HG02870 (cell line): ENCODE measurements around the gene TTC12.

Source experiments
- ATAC-seq: cut with Tn5 transposase; IDR thresholded peaks from one replicate; pipeline ENCODE4 v1.9.1; 2021; ENCODE audit warnings: mild to moderate bottlenecking, moderate library complexity; ENCODE audit not compliant: unreplicated experiment

The TTC12 gene

GRCh38 chr11:113373306-113373705 lies 58.9 kb downstream of the TTC12 start:
- no peak for ATAC-seq

DNA sequence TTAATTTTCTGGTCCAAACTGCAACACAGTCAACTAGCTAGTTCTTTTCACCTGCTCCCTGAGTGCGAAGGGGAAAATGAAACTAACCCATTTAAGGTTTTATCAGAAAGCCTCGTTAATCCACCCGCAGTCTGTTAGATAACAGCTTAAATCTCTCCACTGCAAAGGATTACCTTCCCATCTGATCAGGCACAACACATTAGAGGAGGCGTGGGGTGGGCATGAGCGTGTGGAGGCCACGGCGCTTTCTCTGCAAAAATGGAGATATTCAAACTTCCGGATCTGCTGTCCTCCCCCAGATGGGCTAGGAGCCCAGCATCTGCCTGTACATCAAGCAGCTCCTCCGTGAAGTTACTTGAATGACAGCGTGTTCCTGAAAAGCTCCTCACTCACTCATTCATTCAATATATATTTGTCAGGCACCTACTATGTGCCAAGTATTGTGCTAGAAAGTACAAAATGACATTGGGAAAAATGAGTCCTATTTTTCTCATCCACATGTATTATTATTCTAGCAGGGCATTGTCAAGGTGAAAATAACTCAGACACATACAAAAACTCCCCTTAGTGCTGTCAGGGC lies 59.7 kb downstream of the TTC12 start:
- no peak for ATAC-seq

GRCh38 chr11:113375402-113375801 lies 61.0 kb downstream of the TTC12 start:
- ATAC-seq, result no peak

GRCh38 chr11:113376156-113376555 lies 61.8 kb downstream of the TTC12 start:
- peak; percentile 73 for ATAC-seq

GRCh38 chr11:113377681-113378412 lies 63.5 kb downstream of the TTC12 start:
- no peak for ATAC-seq

- no peak for ATAC-seq
Observed at GRCh38 chr11:113378692-113379091, 64.3 kb downstream of the TTC12 start.

- ATAC-seq, result no peak
Observed at GRCh38 chr11:113382121-113382520, 67.7 kb downstream of the TTC12 start.

GRCh38 chr11:113384551-113384950 lies 70.2 kb downstream of the TTC12 start:
- ATAC-seq, result no peak

DNA sequence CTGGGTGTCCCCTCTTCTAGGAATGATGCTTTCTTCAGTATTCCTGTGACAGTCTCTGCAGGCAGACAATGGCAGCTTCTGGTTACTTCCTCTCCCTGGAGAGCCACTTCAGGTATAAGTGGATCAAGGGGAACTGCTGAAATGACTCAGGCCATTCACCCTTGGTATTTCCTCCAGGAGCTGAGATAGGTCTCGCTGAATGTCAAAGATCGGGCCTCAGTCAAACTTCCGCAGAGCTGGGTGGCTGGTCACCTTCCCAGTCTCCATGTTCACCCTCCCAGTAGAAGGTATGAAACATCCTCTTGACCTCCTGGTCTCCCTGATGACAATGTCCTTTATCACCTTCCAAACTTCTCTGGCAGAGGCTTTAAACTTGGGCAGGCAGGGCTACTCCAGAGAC lies 71.4 kb downstream of the TTC12 start:
- ATAC-seq, result no peak

- ATAC-seq, result no peak
Observed at GRCh38 chr11:113386866-113387265, 72.5 kb downstream of the TTC12 start.

DNA sequence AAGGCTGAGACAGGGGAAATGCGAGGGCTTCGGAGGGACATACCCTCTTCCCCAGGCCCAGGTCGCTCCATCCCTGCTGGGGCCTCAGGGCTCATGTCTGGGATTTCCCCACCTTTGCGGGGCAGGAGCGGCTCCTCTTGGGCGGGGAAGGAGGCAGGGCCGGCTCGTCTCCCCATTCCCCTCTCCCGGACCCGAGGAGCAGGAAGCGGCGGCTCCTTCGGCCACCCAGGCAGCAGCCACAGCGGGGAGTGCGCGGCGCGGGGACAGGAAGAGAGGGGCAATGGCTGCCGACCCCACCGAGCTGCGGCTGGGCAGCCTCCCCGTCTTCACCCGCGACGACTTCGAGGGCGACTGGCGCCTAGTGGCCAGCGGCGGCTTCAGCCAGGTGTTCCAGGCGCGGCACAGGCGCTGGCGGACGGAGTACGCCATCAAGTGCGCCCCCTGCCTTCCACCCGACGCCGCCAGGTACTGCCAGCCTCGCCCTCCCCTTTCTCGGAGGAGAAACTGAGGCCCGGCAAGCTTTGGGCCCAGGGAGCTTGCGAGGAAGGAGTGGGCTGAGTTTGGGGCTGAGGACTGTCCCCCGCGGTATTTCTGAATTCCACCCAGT lies 73.3 kb downstream of the TTC12 start, which contains the start of gene ANKK1:
ANKK1 (plus strand) TSS at position 175 of the 607 bp plus-strand sequence; CDS start at position 281, 106 bp downstream.
- no peak for ATAC-seq

GRCh38 chr11:113389272-113389671 lies 74.9 kb downstream of the TTC12 start:
- ATAC-seq, result no peak

DNA sequence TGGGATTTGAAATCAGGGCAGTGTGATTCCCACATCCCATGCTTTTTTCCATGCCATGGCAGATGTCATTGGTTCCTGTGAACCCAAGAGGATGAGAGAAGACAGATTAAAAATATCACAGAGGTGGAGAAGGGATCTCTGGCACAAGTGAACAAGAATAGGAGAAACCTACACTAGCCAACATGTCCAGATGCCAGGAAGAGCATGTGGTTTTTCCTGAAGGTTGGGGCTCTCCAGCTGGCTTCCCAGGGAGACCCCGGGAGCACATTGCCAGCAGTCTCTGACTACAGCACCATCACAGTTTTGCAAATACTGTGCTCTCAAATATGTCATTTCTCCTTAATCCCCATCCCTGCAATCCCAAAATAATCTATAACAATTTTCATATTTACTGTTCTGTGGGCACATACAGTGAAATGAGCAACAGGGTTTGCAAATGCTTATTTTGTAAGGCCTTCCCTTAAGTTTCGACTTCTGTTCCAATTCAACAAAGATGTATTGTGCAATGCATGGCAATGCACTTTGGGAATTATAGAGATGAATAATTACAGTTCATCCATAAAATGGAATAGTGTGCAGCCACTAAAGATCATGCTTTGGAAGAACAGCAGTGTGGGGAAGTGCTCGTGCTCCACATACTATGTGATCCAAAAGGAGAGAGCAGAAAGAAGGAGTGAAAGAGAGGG lies 78.0 kb downstream of the TTC12 start:
- ATAC-seq, result no peak

DNA sequence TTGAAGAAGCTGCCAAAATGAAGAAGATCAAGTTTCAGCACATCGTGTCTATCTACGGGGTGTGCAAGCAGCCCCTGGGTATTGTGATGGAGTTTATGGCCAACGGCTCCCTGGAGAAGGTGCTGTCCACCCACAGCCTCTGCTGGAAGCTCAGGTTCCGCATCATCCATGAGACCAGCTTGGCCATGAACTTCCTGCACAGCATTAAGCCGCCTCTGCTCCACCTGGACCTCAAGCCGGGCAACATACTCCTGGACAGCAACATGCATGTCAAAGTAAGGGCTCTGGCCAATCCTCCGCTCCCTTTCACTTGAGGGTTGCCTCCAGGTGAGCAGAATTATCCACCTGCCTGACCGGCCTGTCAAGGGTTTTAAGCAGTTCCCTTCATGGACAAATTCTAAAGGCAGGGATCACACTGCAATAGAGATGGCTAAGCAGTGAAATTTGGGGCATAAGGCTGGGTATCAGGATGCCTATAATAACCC lies 79.2 kb downstream of the TTC12 start:
- no peak for ATAC-seq

DNA sequence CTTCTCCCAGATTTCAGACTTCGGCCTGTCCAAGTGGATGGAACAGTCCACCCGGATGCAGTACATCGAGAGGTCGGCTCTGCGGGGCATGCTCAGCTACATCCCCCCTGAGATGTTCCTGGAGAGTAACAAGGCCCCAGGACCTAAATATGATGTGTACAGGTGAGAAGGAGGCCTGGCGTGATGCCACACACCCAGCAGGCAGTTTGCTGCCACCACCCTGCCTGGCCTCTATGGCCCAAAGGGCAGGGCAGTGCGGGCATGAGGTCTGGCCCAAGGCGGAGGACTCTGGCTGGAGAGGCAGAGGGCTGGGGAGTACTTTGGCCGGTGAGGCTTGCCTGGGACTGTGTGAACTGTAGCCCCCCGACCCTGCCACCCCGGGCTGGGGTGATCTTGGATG lies 80.5 kb downstream of the TTC12 start:
- no peak for ATAC-seq

GRCh38 chr11:113395782-113396336 lies 81.5 kb downstream of the TTC12 start:
- ATAC-seq, result no peak

DNA sequence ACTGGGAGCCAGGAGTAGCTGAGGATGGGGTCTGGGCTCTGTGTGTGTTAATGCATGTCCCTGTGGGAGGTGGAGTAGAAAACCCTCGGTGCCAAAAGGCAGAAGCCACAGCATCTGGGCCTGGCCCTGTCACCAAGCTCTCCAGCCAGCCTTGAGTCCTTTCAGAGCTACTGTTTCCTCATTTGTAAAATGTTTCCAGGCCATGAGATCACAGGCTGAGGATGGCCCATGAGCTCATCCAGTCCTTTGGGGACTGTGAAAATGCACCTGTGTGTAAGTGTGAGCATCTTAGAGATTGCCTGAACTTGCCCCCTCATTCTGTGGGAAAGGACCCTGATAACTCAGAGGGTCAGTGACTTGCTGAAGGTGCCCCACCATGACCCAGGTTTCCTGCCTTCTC lies 82.3 kb downstream of the TTC12 start:
- ATAC-seq, result no peak

DNA sequence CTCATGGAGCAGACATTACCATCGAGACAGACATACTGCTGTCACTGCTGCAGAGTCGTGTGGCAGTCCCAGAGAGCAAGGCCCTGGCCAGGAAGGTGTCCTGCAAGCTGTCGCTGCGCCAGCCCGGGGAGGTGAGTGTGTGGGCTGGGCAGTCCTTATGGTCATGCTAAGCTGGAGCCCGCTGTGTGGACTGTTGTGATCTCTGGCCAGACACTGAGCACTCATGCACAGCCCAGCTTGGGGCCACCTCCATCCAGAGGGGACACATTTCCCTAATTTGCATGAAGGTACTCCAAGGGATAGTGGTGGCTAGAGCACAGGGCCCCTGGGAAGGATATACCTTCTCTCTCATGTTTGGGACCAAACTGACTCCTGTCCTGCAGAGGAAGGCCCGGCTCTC lies 82.8 kb downstream of the TTC12 start:
- no peak for ATAC-seq

- no peak for ATAC-seq
Observed at GRCh38 chr11:113397821-113398220, 83.4 kb downstream of the TTC12 start.

DNA sequence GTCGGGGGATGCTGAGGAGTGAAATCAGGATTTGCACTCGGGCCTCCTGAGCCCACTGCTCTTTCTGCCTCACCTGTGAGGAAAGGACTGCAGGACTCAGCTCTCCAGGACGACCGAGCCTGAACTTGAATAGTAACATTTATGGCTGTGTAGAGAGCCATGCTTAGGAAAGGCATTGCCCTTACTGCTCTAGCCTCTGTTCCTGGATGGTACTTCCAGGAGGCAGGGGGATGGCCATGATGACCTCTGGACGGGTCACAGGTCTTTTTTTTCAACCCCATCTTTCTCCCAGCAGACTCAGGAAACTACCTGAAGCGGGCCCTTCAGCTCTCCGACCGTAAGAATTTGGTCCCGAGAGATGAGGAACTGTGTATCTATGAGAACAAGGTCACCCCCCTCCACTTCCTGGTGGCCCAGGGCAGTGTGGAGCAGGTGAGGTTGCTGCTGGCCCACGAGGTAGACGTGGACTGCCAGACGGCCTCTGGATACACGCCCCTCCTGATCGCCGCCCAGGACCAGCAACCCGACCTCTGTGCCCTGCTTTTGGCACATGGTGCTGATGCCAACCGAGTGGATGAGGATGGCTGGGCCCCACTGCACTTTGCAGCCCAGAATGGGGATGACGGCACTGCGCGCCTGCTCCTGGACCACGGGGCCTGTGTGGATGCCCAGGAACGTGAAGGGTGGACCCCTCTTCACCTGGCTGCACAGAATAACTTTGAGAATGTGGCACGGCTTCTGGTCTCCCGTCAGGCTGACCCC lies 84.5 kb downstream of the TTC12 start:
- ATAC-seq, result no peak
